Measurements from ENCODE around the gene CDH4.

Gene CDH4

GRCh38 chr20:61778495-61778863 lies 526.4 kb downstream of the CDH4 start:
- Histone ChIP-seq H3K27ac (ENCODE audit: low read depth, low read length, severe bottlenecking) (no peak overlapping the region), H3K36me3 (ENCODE audit: control insufficient read depth, insufficient read depth, low read length) (no peaks in the 10 kb centered on the region), H3K4me3 (ENCODE audit: extremely low read depth, insufficient read depth, low read length, poor library complexity, severe bottlenecking) (no peak overlapping the region), H3K4me1 (ENCODE audit: control insufficient read depth, insufficient read depth, low read length, poor library complexity, severe bottlenecking) (no peaks in the 10 kb centered on the region), H3K9me3 (ENCODE audit: control insufficient read depth, low read length) (no peaks in the 10 kb centered on the region)
- WGBS, 2 experiments (ENCODE audit: insufficient coverage in 2 of 2) = 75 to 76% methylated on average over 6 to 7 of the region's 8 CpGs

GRCh38 chr20:61779176-61779965 lies 527.3 kb downstream of the CDH4 start:
- Histone ChIP-seq H3K27ac (ENCODE audit: low read depth, low read length, severe bottlenecking) (no peak overlapping the region), H3K9me3 (ENCODE audit: control insufficient read depth, low read length) (no peaks in the 10 kb centered on the region), H3K4me1 (ENCODE audit: control insufficient read depth, insufficient read depth, low read length, poor library complexity, severe bottlenecking) (no peaks in the 10 kb centered on the region), H3K4me3 (ENCODE audit: extremely low read depth, insufficient read depth, low read length, poor library complexity, severe bottlenecking) (no peak overlapping the region), H3K36me3 (ENCODE audit: control insufficient read depth, insufficient read depth, low read length) (no peaks in the 10 kb centered on the region)
- 92 to 93% methylated on average over 24 to 26 of the region's 27 CpGs for WGBS, 2 experiments (ENCODE audit: insufficient coverage in 2 of 2)

GRCh38 chr20:61780066-61780465 lies 528.0 kb downstream of the CDH4 start:
- H3K9me3 ChIP-seq (ENCODE audit: control insufficient read depth, low read length) = no peaks in the 10 kb centered on the region
- H3K27ac ChIP-seq (ENCODE audit: low read depth, low read length, severe bottlenecking) = no peak overlapping the region
- no peaks in the 10 kb centered on the region for H3K36me3 ChIP-seq (ENCODE audit: control insufficient read depth, insufficient read depth, low read length)
- no peak overlapping the region for H3K4me3 ChIP-seq (ENCODE audit: extremely low read depth, insufficient read depth, low read length, poor library complexity, severe bottlenecking)
- WGBS, 2 experiments (ENCODE audit: insufficient coverage in 2 of 2) = 92 to 94% methylated on average over 5 to 7 of the region's 7 CpGs
- no peaks in the 10 kb centered on the region for H3K4me1 ChIP-seq (ENCODE audit: control insufficient read depth, insufficient read depth, low read length, poor library complexity, severe bottlenecking)

- H3K4me1 ChIP-seq (ENCODE audit: control insufficient read depth, insufficient read depth, low read length, poor library complexity, severe bottlenecking) = peaks cover 3% of the 10 kb centered on the region
- H3K36me3 ChIP-seq (ENCODE audit: control insufficient read depth, insufficient read depth, low read length) = no peaks in the 10 kb centered on the region
- no peak overlapping the region for H3K4me3 ChIP-seq (ENCODE audit: extremely low read depth, insufficient read depth, low read length, poor library complexity, severe bottlenecking)
- no peak overlapping the region for H3K27ac ChIP-seq (ENCODE audit: low read depth, low read length, severe bottlenecking)
- 91 to 92% methylated on average over 15 to 18 of the region's 18 CpGs for WGBS, 2 experiments (ENCODE audit: insufficient coverage in 2 of 2)
- no peaks in the 10 kb centered on the region for H3K9me3 ChIP-seq (ENCODE audit: control insufficient read depth, low read length)
Observed at GRCh38 chr20:61784801-61785566, 532.9 kb downstream of the CDH4 start.

DNA sequence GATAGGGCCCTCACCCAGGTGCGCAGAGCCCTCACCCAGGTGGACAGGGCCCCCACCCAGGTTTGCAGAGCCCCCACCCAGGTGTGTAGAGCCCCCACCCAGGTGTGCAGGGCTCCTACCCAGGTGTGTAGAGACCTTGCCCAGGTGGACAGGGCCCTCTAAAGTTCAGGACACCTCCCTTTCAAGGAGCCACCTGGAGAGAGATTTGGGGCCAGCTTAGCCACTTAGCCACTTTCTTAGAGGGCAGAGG lies 533.4 kb downstream of the CDH4 start:
- Histone ChIP-seq H3K4me1 (ENCODE audit: control insufficient read depth, insufficient read depth, low read length, poor library complexity, severe bottlenecking) (peaks cover 3% of the 10 kb centered on the region), H3K27ac (ENCODE audit: low read depth, low read length, severe bottlenecking) (no peak overlapping the region), H3K36me3 (ENCODE audit: control insufficient read depth, insufficient read depth, low read length) (no peaks in the 10 kb centered on the region), H3K9me3 (ENCODE audit: control insufficient read depth, low read length) (no peaks in the 10 kb centered on the region), H3K4me3 (ENCODE audit: extremely low read depth, insufficient read depth, low read length, poor library complexity, severe bottlenecking) (no peak overlapping the region)
- no CpG with 5 or more reads among the region's 1 CpG for WGBS, 2 experiments (ENCODE audit: insufficient coverage in 2 of 2)

GRCh38 chr20:61786230-61786629 lies 534.2 kb downstream of the CDH4 start:
- peaks cover 3% of the 10 kb centered on the region for H3K4me1 ChIP-seq (ENCODE audit: control insufficient read depth, insufficient read depth, low read length, poor library complexity, severe bottlenecking)
- H3K36me3 ChIP-seq (ENCODE audit: control insufficient read depth, insufficient read depth, low read length) = no peaks in the 10 kb centered on the region
- WGBS, 2 experiments (ENCODE audit: insufficient coverage in 2 of 2) = 88 to 91% methylated on average over 12 of the region's 14 CpGs
- no peak overlapping the region for H3K27ac ChIP-seq (ENCODE audit: low read depth, low read length, severe bottlenecking)
- no peaks in the 10 kb centered on the region for H3K9me3 ChIP-seq (ENCODE audit: control insufficient read depth, low read length)
- no peak overlapping the region for H3K4me3 ChIP-seq (ENCODE audit: extremely low read depth, insufficient read depth, low read length, poor library complexity, severe bottlenecking)

- H3K27ac ChIP-seq (ENCODE audit: low read depth, low read length, severe bottlenecking) = no peak overlapping the region
- WGBS, 2 experiments (ENCODE audit: insufficient coverage in 2 of 2) = 83 to 95% methylated on average over 3 to 5 of the region's 5 CpGs
- H3K9me3 ChIP-seq (ENCODE audit: control insufficient read depth, low read length) = no peaks in the 10 kb centered on the region
- no peak overlapping the region for H3K4me3 ChIP-seq (ENCODE audit: extremely low read depth, insufficient read depth, low read length, poor library complexity, severe bottlenecking)
- peaks cover 3% of the 10 kb centered on the region for H3K4me1 ChIP-seq (ENCODE audit: control insufficient read depth, insufficient read depth, low read length, poor library complexity, severe bottlenecking)
- no peaks in the 10 kb centered on the region for H3K36me3 ChIP-seq (ENCODE audit: control insufficient read depth, insufficient read depth, low read length)
Observed at GRCh38 chr20:61788343-61788742, 536.3 kb downstream of the CDH4 start.

- 82 to 88% methylated on average over 10 of the region's 10 CpGs for WGBS, 2 experiments (ENCODE audit: insufficient coverage in 2 of 2)
- Histone ChIP-seq H3K9me3 (ENCODE audit: control insufficient read depth, low read length) (no peaks in the 10 kb centered on the region), H3K27ac (ENCODE audit: low read depth, low read length, severe bottlenecking) (no peak overlapping the region), H3K4me1 (ENCODE audit: control insufficient read depth, insufficient read depth, low read length, poor library complexity, severe bottlenecking) (peaks cover 3% of the 10 kb centered on the region), H3K4me3 (ENCODE audit: extremely low read depth, insufficient read depth, low read length, poor library complexity, severe bottlenecking) (no peak overlapping the region), H3K36me3 (ENCODE audit: control insufficient read depth, insufficient read depth, low read length) (no peaks in the 10 kb centered on the region)
Observed at GRCh38 chr20:61789329-61789728, 537.3 kb downstream of the CDH4 start.

GRCh38 chr20:61790116-61790827 lies 538.2 kb downstream of the CDH4 start:
- Histone ChIP-seq H3K36me3 (ENCODE audit: control insufficient read depth, insufficient read depth, low read length) (no peaks in the 10 kb centered on the region), H3K4me3 (ENCODE audit: extremely low read depth, insufficient read depth, low read length, poor library complexity, severe bottlenecking) (no peak overlapping the region), H3K4me1 (ENCODE audit: control insufficient read depth, insufficient read depth, low read length, poor library complexity, severe bottlenecking) (peaks cover 3% of the 10 kb centered on the region), H3K27ac (ENCODE audit: low read depth, low read length, severe bottlenecking) (no peak overlapping the region), H3K9me3 (ENCODE audit: control insufficient read depth, low read length) (no peaks in the 10 kb centered on the region)
- 72 to 84% methylated on average over 2 of the region's 2 CpGs for WGBS, 2 experiments (ENCODE audit: insufficient coverage in 2 of 2)

DNA sequence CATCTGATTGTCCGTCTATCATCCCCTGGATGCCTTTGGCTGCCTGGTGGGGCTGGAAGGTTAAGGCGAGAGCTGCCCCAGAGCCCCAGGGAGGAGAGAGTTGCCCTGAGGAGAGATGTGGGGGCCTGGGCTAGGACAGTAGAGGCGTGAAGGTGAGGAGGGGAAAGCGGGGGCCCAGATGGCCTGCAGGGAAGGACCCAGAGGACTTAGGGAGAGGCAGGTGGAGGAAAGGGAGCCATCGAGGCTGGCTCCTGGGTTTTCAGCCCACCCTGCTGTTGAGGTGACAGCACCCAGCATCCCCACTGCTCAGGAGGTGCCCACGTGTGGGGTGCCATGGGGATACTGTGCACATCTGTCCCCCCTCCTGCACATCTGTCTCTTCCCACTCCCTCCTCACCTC lies 539.9 kb downstream of the CDH4 start:
- WGBS, 2 experiments (ENCODE audit: insufficient coverage in 2 of 2) = 81 to 92% methylated on average over 6 of the region's 6 CpGs
- Histone ChIP-seq H3K27ac (ENCODE audit: low read depth, low read length, severe bottlenecking) (no peak overlapping the region), H3K9me3 (ENCODE audit: control insufficient read depth, low read length) (no peaks in the 10 kb centered on the region), H3K36me3 (ENCODE audit: control insufficient read depth, insufficient read depth, low read length) (no peaks in the 10 kb centered on the region), H3K4me3 (ENCODE audit: extremely low read depth, insufficient read depth, low read length, poor library complexity, severe bottlenecking) (no peak overlapping the region), H3K4me1 (ENCODE audit: control insufficient read depth, insufficient read depth, low read length, poor library complexity, severe bottlenecking) (peaks cover 3% of the 10 kb centered on the region)

Data from mesodermal cell (in vitro differentiated cells).